Fibroblast of villous mesenchyme (primary cell): ENCODE data around the gene TRPM6. TPM values are rescaled to one million over a fixed set of nuclear protein-coding genes. Genes with fewer than 3 reads are reported as not detected.

Source experiments
- DNase-seq: peaks from one replicate; pipeline ENCODE4 v3.0.0-alpha.2; 2010; ENCODE audit warnings: low read depth
- H3K4me3 ChIP-seq: 2 replicates; pipeline ENCODE4 v1.5.1; 2011; ENCODE audit warnings: low read depth, mild to moderate bottlenecking, low read length
- total RNA-seq: library from RNA; depleted of rRNA; stranded (reverse); fragments of >200 nt; gene quantifications from 2 replicates; pipeline ENCODE4 v1.2.3, GENCODE V29; 2012
- TF ChIP-seq, protein P1 (sequence below): IDR thresholded peaks from 2 replicates; pipeline ENCODE4 v1.5.1; 2012; ENCODE audit warnings: low read depth, mild to moderate bottlenecking, low read length; ENCODE audit not compliant: insufficient read depth

TRPM6 gene
- total RNA-seq, 1 donor, result under 0.01 TPM

DNA sequence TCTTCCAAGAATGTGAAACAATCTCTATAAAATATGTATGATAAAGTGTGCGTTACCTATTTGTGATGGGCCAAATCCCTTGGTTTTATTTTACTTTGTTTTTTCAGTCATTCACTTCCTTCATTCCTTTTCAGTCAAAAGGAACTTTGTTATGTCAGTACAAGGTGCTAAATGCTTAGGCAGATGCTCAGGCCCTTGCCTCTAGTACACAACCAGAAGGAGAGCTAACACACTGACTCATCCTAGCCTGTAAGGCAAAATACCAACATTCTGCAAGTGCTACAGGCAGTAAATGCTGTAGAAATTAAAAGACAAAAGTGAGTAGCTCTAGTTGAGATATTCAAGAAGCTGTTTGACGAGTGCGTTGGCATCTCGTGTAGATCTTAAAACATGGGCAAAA, 49.4 kb downstream of the TRPM6 start:
- DNase-seq, result no peak
- TF ChIP-seq, protein P1, sequence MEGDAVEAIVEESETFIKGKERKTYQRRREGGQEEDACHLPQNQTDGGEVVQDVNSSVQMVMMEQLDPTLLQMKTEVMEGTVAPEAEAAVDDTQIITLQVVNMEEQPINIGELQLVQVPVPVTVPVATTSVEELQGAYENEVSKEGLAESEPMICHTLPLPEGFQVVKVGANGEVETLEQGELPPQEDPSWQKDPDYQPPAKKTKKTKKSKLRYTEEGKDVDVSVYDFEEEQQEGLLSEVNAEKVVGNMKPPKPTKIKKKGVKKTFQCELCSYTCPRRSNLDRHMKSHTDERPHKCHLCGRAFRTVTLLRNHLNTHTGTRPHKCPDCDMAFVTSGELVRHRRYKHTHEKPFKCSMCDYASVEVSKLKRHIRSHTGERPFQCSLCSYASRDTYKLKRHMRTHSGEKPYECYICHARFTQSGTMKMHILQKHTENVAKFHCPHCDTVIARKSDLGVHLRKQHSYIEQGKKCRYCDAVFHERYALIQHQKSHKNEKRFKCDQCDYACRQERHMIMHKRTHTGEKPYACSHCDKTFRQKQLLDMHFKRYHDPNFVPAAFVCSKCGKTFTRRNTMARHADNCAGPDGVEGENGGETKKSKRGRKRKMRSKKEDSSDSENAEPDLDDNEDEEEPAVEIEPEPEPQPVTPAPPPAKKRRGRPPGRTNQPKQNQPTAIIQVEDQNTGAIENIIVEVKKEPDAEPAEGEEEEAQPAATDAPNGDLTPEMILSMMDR, result no peak
- H3K4me3 ChIP-seq, result no peak overlapping the region

DNA sequence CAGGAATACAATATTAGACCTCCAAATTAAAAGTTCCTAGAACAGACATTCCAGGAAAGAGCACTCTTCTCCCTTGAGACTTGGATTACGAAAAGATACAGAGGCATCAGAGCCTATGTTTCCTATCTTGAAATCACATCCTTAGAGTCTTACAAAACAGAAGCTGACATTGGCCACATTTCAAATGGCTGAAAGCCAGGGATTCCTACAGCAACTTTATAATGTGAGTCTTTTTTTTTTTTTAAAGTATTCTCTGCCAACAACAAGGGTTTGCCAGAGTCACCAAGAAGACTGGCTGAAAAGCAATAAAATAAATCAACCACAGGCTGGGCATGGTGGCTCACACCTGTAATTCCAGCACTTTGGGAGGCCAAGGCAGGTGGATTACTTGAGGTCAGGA, 63.1 kb downstream of the TRPM6 start:
- DNase-seq, result peak; percentile 32
- TF ChIP-seq, protein P1, result no peak
- no peak overlapping the region for H3K4me3 ChIP-seq

DNA sequence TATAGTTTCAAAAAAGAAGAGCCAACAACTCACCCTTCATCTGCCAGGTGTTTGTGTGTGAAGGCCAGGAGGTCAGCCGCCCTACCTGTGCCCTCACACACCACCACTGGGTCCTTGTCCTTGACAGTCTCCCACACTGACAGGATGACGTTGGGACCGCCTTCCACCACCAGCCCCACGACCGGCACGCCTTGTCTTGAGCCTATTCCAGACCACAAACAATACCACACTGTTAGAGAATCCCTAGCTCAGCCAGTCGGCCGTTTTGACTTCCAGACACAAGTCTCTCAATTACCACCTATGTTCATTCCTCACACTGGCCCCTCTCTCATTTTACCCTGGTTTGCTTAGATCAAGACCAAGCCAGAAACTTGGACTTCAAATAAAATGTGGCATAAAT, 66.1 kb downstream of the TRPM6 start:
- H3K4me3 ChIP-seq, result no peak overlapping the region
- TF ChIP-seq, protein P1, result no peak
- DNase-seq, result no peak

DNA sequence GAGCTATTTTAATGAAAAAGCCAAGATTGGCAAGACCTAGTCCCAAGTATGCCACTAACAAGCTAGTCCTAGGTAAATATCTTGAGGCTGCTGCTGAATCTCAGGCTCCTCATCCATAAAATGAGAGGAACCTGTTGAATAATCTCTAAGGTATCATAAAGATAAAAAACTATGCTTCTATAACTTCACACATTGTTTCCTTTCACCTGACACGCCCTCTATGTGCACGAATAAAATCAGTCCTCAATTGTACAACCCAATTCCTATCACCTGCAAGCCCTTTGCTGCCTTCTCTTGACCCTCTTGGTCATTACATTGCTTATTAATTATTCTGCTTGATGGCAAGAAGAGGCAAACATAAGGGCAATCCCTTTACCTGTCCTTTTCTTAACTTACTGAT, 69.9 kb downstream of the TRPM6 start:
- DNase-seq, result no peak
- no peak overlapping the region for H3K4me3 ChIP-seq
- TF ChIP-seq, protein P1, result no peak

DNA sequence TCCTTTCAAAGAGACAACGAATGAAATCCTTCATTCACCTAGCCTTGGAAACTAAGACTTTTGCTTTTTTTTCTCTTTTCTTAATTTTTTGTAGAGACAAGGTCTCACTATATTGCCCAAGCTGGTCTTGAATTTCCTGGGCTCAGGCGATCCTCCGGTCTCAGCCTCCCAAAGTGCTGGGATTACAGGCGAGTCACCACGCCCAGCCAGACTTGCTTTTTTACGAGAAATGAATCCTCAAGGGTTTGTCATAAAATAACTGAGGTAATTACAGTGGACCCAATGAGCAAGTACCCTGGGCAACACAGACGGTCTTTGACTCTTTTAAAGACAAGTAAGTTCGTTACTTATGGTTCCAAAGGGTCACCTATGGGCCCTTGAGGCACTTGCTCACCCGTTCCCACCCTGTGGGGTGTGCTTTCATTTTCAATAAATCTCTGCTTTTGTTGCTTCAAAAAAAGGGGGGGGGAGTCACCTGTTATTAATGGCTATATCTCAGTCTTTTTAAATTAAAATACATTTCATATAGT, 70.4 kb downstream of the TRPM6 start:
- TF ChIP-seq, protein P1, result no peak
- no peak overlapping the region for H3K4me3 ChIP-seq
- DNase-seq, result no peak

DNA sequence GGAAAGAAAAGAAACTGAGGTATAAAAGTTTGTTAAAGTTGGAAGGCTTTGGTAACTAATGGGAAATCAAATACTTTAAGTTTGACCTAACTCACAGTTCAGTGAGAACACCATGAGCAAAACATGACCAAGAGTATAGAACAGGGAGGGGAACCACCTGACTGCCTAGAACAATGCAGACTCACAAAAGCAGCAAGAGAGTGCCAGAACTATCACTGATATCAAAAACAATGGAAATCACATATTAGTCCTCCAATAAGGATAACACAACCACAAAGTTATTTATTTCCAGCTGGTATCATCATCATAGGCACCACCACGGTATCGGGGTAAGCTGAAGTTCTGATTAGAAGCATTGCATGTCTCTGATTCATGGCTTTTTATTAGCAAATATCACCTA, 77.5 kb downstream of the TRPM6 start:
- H3K4me3 ChIP-seq, result no peak overlapping the region
- DNase-seq, result no peak
- TF ChIP-seq, protein P1, result no peak

DNA sequence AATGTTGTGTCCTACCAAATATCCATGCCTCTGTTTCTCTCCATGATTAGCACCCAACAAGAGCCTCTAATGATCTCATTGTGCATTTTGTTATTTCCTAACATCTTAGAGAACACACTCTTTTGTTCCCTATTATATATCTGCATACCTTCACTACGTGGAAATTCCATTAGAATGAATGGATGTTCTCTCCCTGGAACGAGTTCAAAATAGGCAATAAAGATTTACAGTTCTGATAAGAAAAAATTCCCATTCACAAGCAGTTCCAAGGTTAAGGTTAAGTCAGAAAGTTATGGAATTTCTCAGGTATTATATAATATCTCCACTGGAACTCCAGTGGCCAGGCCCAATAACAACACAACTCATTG, 83.7 kb downstream of the TRPM6 start:
- no peak for DNase-seq
- TF ChIP-seq, protein P1, result no peak

More for the DNA sequence above, 83.7 kb downstream of the TRPM6 start:
- H3K4me3 ChIP-seq, result no peak overlapping the region
